Ramos (cell line): ENCODE measurements around the gene MED29.

Experiments used
- in situ Hi-C: fragments of 300-500 bp; cut with MboI; formaldehyde crosslinking; loops from one replicate; pipeline ENCODE4 v1.14.3; 2022; ENCODE audit warnings: low sequenced_read_pairs; ENCODE audit not compliant: unreplicated experiment

MED29 gene

GRCh38 chr19:39397360-39398296, 6.5 kb downstream of the MED29 start:
- in situ Hi-C loops, result no loop called here

- in situ Hi-C loops, result no loop called here
Measured at GRCh38 chr19:39398297-39398864, 7.2 kb downstream of the MED29 start.

- in situ Hi-C loops, result no loop called here
Measured at GRCh38 chr19:39399668-39400050, 8.5 kb downstream of the MED29 start.

GRCh38 chr19:39400061-39400460, 8.9 kb downstream of the MED29 start:
- in situ Hi-C loops, result no loop called here

DNA sequence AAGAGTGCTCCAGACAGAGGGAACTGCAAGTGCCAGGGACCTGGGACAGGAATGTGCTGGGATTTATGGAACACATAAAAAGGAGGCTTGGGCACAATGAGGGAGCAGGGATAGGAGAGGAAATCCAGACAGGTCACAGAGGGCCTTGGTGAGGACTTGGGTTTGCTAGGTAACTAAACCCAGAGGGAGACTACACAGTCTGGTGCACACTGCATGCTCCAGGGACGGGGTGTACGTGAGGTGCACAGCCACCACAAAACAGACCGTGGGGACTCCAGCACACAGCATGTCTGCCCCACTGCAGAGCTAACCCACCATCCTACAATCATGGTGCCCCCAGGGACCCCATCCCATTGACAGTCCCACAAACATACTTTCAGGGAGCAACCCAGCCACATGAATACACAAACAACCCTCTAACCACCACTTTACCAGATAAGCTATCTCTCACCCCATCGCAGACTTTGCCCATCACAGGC, 9.9 kb downstream of the MED29 start:
- in situ Hi-C loops, result no loop called here

DNA sequence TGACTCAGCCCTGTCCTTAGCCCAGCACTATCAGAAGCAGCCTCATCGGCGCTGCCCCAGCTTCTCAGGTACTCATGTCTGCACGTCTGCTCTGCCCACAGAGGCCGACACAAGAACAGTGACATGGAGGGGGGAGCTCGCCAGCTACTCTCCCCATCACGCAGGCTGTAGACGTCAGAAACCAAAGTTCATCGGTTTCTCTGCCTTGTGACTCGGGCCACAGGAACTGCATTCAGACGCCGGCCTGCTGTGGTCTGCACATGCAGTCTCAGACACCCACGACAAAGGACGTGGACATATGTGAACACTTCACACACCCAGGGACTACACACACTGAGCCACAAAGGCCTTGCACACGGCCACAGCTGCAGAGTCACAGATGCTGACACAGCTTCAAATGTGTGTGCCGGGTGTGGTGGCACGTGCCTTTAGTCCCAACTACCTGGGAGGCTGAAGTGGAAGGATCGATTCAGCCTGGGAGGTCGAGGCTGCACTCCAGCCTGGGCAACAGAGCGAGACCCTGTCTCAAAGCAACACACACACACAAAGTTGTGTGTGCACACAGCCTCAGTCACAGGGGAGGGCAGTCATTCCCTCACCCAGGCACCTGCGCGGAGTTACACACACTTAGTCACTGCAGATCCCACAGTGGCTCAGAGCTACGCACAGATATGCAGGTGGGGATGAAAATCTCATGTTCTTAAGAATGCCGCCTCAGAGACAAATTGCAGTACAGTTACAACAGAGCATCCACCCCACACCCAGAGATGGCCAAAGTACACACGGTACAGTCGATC, 10.6 kb downstream of the MED29 start:
- in situ Hi-C loops, result no loop called here

- in situ Hi-C loops, result no loop called here
Measured at GRCh38 chr19:39402346-39403300, 11.4 kb downstream of the MED29 start.

DNA sequence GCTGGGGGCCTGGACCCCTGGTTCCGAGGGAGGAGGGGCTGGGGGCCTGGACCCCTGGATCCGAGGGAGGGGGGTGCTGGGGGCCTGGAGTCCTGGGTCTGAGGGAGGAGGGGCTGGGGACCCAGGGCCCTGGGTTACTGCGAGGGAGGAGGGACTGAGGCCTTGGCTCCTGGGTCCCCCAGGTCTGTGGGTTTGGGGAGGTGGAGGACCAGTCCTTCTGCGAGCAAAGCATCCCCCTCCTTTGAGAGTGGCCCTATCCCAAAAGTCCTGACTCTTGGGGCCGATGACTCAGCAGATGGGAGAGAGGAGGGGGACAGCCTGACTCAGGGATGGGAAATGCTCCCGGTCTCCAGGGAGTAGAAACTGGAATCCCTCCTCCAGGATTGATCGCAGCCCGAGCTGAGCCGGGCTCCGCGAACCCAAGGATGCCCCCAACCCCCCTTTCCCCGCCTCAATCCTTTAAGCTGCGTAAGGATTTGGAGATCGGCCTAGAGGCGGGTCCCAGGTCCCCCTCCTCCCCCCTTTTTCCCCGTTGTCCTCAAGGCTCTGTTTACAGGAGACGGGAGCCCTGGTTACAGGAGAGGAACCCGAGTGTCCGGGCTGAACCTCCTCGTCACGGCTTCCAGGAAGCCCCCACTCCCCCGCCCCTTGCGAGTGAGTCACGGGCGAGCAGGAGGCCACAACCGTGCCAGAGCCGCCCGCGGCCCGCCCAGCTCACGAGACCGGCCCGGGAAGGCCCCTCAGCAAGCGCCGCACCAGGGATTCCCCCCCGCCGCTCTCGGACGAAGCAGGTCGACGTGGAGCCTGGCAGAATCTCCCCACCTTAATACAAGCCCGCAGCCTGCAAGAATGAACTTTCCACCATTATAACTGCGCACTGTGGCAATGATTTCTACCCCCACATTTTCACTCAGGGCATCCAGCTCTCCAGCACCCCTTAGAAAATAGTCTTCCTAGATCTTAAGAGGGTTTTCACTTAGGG, 12.4 kb downstream of the MED29 start:
- in situ Hi-C loops, result no loop called here

DNA sequence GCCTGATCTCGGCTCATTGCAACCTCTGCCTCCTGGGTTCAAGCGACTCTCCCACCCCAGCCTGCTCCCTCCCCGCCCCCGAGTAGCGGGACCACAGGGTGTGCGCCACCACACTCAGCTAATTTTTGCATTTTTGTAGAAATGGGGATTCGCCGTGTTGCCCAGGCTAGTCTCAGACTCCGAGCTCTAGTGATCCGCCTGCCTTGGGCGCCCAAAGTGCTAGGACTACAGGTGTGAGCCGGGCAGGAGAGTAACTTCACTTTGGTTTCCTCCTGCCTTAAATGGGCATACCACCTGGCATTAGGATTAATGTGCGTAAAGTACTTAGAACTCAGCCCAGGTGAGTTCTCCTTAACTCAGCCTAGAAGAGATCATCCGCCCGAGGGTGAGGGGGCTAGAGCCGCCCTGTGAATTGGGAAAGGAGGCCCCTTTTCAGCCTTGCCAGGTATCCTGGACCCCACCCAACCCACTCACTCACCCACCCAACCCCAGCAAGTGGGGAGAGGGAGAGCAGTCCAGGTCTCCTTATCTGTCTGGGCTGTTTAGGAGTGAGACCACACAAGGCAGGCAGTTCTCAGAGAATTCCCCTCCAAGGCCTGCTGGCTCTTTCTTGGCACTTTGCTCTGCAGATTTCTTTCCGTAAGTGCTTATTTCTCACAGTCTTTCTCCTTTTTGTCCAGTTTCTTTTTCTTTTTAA, 14.2 kb downstream of the MED29 start:
- in situ Hi-C loops, result no loop called here

- in situ Hi-C loops, result no loop called here
Measured at GRCh38 chr19:39405958-39406655, 14.9 kb downstream of the MED29 start.

- in situ Hi-C loops, result no loop called here
Measured at GRCh38 chr19:39406656-39407409, 15.7 kb downstream of the MED29 start, which contains the start of gene ZFP36. ZFP36 (plus strand) TSS chr19:39406847; CDS start chr19:39406905, 58 bp downstream.

GRCh38 chr19:39407410-39407659, 16.2 kb downstream of the MED29 start:
- in situ Hi-C loops, result no loop called here

DNA sequence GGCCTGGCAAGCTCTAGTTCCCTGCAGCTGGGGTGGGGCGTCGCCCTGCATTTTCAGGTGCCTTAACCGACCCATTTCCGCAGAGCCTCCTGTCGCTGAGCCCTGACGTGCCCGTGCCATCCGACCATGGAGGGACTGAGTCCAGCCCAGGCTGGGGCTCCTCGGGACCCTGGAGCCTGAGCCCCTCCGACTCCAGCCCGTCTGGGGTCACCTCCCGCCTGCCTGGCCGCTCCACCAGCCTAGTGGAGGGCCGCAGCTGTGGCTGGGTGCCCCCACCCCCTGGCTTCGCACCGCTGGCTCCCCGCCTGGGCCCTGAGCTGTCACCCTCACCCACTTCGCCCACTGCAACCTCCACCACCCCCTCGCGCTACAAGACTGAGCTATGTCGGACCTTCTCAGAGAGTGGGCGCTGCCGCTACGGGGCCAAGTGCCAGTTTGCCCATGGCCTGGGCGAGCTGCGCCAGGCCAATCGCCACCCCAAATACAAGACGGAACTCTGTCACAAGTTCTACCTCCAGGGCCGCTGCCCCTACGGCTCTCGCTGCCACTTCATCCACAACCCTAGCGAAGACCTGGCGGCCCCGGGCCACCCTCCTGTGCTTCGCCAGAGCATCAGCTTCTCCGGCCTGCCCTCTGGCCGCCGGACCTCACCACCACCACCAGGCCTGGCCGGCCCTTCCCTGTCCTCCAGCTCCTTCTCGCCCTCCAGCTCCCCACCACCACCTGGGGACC, 16.6 kb downstream of the MED29 start:
- in situ Hi-C loops, result no loop called here

DNA sequence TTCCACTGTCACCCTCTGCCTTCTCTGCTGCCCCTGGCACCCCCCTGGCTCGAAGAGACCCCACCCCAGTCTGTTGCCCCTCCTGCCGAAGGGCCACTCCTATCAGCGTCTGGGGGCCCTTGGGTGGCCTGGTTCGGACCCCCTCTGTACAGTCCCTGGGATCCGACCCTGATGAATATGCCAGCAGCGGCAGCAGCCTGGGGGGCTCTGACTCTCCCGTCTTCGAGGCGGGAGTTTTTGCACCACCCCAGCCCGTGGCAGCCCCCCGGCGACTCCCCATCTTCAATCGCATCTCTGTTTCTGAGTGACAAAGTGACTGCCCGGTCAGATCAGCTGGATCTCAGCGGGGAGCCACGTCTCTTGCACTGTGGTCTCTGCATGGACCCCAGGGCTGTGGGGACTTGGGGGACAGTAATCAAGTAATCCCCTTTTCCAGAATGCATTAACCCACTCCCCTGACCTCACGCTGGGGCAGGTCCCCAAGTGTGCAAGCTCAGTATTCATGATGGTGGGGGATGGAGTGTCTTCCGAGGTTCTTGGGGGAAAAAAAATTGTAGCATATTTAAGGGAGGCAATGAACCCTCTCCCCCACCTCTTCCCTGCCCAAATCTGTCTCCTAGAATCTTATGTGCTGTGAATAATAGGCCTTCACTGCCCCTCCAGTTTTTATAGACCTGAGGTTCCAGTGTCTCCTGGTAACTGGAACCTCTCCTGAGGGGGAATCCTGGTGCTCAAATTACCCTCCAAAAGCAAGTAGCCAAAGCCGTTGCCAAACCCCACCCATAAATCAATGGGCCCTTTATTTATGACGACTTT, 17.4 kb downstream of the MED29 start:
- in situ Hi-C loops, result no loop called here
